Hepatocyte (in vitro differentiated cells): ENCODE data around the gene DGKI.

Experiments used
- EZH2 ChIP-seq: fragments of 200-600 bp; sonication (generic); IDR thresholded peaks from 2 replicates; pipeline ENCODE4 v1.6.1; 2016; ENCODE audit warnings: antibody characterized with exemption, mild to moderate bottlenecking, borderline replicate concordance
- TF ChIP-seq, protein P1 (sequence below): fragments of 200-600 bp; sonication (generic); IDR thresholded peaks from 2 replicates; pipeline ENCODE4 v1.5.1; 2016; ENCODE audit warnings: antibody characterized with exemption, mild to moderate bottlenecking; ENCODE audit not compliant: poor library complexity

DNA sequence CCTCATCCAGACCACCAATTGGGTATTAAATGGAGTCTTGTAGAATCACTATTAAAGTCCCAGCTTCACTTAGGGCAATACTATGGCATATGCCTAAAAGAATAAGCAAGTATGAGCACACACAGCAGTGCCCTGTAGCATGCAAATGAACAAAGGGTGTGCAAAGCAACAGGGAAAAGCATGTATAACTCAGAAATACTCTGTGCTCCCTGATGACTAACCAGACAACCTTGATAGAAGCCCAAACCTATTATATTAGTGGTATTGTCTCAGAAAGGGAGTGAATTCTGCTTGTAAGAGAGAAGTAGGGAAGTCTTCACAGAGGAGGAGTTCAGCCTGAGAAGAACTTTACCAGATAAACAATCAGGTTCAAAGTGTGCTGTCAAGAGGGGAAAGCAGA, 131.2 kb downstream of the DGKI start:
- TF ChIP-seq, protein P1, sequence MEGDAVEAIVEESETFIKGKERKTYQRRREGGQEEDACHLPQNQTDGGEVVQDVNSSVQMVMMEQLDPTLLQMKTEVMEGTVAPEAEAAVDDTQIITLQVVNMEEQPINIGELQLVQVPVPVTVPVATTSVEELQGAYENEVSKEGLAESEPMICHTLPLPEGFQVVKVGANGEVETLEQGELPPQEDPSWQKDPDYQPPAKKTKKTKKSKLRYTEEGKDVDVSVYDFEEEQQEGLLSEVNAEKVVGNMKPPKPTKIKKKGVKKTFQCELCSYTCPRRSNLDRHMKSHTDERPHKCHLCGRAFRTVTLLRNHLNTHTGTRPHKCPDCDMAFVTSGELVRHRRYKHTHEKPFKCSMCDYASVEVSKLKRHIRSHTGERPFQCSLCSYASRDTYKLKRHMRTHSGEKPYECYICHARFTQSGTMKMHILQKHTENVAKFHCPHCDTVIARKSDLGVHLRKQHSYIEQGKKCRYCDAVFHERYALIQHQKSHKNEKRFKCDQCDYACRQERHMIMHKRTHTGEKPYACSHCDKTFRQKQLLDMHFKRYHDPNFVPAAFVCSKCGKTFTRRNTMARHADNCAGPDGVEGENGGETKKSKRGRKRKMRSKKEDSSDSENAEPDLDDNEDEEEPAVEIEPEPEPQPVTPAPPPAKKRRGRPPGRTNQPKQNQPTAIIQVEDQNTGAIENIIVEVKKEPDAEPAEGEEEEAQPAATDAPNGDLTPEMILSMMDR = no peak
- no peak for TF ChIP-seq EZH2
